DMS 273 (cell line): Measurements from ENCODE around the gene GPR87.

ENCODE experiments used
- DNase-seq: peaks from one replicate; lab custom pipeline; 2025; ENCODE audit not compliant: unreplicated experiment; lab: John Stamatoyannopoulos, UW

GPR87 gene, protein sequence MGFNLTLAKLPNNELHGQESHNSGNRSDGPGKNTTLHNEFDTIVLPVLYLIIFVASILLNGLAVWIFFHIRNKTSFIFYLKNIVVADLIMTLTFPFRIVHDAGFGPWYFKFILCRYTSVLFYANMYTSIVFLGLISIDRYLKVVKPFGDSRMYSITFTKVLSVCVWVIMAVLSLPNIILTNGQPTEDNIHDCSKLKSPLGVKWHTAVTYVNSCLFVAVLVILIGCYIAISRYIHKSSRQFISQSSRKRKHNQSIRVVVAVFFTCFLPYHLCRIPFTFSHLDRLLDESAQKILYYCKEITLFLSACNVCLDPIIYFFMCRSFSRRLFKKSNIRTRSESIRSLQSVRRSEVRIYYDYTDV

GRCh38 chr3:151316267-151316991 is at the start of gene GPR87:
TSS of gene GPR87 (minus strand) at chr3:151316820. CDS start at chr3:151300100, 16,720 bp downstream.
- DNase-seq: no peak

- no peak for DNase-seq
Measured at GRCh38 chr3:151362751-151363174, 46.1 kb upstream of the GPR87 start.

DNA sequence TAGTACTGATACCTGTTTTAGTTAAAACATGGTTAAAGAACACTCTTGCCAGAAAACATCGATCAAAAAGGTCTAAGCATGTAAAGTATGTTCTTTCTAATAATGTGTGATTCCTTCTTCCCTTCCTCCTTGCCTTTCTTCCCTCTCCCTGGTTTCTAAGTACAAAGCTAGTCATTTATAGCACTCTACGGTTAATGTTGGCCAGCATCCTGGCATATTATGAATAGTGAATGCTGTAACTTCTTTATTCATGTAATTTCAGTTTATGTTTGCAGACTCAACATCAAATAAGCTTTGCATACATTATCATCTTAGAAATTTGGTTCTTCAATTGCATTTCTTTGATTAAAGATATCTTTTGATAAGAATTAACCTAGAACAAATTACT is 40.8 kb upstream of the GPR87 start:
- DNase-seq: no peak

DNA sequence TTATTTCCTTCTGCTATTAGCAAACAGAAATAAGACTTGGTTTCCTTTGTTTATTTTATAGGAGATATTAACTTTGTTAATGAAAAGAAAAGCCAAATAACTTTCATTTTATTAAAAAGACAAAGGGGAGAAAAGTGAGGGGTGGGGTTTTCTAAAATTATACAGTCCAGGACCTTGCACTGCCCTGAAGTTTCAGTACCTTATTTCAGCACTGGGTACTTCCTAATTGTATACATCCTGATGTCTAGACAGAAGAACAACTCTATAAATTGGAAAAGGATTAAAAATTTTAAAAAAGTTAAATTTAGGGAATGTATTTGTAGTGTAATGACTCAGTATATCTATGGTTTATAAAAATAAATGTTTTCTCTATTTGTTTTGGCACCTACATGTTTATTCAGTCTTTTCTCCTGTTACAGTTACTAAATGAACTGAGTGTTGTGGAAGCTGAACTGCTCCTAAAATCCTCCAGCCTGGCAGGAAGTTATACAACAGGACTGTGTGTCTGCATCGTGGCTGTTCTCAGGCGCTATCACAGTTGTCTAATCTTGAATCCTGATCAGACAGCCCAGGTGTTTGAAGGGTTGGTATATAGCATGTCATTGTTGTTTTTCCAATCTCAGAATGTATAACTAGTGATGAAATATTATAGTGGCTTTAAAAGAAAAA is 40.3 kb upstream of the GPR87 start:
- DNase-seq: no peak

- no peak for DNase-seq
Measured at GRCh38 chr3:151351648-151352047, 35.0 kb upstream of the GPR87 start.

DNA sequence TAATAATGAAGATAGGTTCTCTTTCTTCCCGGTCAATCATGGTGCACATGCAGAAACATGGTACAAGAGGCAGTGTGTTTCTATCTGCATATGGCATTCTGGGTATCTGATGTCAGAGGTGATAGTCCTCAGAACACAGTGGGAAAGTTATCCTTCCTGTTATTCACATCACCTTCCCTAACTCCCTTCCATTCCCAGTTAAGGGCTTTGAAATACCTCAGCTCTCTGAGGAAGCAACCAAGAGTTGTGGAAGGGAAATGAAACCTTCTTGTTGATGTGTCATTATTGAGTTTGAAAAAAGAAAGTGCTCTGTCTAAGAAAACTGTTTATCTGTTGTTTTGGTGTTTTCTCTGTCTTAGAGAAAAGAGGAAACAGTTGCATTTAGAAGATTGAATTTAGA is 34.6 kb upstream of the GPR87 start:
- no peak for DNase-seq

- no peak for DNase-seq
Measured at GRCh38 chr3:151350656-151351055, 34.0 kb upstream of the GPR87 start.

DNA sequence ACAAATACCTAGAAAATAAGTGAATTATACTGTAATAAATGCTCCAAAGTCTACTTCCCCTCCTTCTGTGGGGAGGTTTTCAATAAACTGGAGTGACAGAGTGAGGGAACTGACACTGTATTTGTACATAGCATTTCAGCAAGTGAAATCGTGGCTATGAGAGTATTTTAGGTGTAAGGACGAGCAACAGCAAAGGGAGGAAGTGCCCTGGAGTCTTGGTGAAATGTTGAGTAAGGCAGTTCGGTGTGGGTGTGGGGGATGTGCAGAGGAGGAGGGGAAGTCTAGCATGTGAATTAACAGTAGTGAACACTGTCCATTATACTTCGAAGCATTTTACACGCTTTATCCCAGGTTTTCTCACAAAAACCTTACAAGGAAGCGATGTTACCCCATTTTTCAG is 30.8 kb upstream of the GPR87 start:
- DNase-seq: no peak

GRCh38 chr3:151346292-151346691 is 29.7 kb upstream of the GPR87 start:
- no peak for DNase-seq

DNA sequence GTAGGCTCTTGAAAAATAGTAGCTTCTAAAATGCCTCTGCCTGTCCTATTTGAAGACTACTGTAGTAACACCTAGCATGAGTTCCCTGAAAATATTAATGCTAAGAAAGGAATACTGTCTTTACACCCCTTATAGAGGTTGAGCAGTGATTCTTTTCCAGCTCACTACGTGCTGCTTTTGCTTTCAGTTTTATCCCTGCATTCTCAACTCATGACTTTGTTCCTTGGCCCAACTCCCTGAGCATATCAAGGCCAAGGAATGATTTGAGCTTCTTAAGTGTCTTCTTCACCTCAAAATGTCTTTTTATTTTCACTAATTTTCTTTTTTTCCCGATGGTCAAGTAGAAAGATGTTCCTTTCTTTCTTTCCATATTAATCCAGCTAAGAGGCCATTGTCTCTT is 29.2 kb upstream of the GPR87 start:
- DNase-seq: no peak

- no peak for DNase-seq
Measured at GRCh38 chr3:151331696-151332095, 15.1 kb upstream of the GPR87 start.

DNA sequence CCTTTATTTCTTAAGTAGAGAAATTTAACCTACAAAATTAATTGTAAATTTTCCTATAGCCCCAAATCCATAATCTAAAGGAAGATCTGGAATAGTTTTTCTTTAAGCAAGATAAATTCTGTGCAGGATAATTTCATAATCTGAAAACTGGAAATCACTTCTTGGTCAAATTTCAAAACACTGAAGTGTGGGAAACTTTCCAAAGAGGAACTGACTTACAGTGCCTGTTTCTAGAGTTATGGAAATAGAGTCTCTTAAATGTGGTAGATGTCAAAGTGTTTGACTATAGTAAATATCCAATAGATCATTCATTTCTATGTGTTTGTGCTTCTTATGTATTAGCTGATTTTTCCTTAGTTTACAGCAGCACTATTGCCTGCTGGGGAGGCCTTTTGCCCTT is 14.3 kb upstream of the GPR87 start:
- no peak for DNase-seq

DNA sequence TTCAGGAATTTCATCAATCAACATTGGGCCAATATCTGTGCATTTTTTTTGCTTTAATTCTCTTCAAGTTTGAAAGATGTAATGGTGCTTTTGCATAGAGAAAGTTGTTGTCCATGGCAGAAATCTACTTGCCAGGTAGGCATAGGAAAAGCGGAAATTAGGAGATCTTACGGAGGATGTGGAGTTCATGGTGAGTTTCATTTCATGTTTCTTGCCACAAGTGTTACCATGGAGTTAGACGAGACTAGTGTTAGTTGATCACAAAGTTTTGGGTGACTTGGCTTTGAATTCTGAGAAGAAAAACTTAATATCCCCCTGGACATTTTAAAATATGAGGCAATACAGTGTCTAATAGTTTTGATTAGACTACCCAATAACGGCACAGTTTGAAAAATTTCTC is 13.8 kb upstream of the GPR87 start:
- DNase-seq: no peak

GRCh38 chr3:151329363-151329762 is 12.7 kb upstream of the GPR87 start, which contains the start of gene P2RY13:
TSS of gene P2RY13 (minus strand) at chr3:151329549. CDS start at chr3:151329528, 21 bp downstream.
- no peak for DNase-seq

GRCh38 chr3:151328298-151328995 is 11.8 kb upstream of the GPR87 start:
- DNase-seq: no peak

GRCh38 chr3:151327571-151328198 is 11.1 kb upstream of the GPR87 start:
- peak; percentile 53 for DNase-seq

DNA sequence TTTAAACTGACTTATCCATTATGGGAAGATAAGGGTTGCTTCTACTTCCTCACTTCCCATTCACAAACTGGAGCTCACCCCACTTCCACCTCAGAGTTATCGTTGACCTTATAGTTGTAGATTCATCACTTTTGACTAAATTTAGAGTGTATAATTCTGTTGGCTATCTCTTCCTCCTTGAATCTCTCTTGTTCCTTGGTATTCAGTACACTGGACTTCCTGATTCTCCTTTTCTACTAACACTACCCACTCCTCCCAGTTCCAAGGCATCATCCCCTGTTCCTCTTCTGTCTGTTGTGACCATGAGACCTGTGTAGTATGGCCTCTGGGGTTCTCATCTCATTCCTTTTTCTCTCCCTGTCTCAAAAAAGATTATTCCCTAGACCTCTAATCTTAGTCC is 5.9 kb upstream of the GPR87 start:
- DNase-seq: no peak

DNA sequence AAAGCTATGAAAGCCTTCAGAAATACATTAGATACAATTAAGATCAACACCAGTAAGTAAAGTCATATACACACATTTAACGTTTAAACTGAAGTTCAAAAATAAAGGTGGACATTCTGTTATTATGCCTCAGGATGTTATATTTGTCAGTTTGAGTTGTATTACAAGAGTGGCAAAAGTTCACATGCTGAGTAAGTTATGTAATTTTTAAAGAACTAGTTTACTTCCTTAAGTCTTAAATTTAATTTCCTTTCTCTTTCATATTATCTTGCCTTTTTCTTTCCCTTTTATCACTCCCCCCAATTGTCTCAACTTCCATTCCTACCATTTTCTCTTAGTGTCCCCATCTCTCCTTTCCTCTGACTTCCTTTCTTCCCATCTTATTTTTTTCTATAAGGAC is 4.9 kb upstream of the GPR87 start:
- DNase-seq: no peak

GRCh38 chr3:151320131-151320530 is 3.5 kb upstream of the GPR87 start:
- no peak for DNase-seq

GRCh38 chr3:151319628-151320027 is 3.0 kb upstream of the GPR87 start:
- DNase-seq: no peak

DNA sequence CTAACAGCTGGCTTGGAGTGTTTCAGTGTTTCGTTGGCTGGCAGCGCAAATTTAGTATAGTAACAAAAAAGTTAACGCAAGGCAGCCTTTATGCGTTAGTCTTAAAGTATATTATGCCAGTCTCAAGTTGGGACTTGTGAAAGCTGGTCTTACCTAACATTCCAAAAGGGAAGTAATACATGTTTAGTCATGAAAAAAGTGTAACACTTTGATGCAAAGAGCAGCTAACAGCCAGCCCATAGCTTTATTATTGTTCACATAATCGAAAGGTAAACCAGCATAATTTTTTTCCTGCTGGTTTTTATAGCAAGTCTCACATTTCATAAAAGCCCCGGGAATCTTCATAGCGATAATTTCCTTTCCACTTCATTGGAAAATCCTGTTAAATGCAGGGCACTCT is 2.4 kb upstream of the GPR87 start:
- no peak for DNase-seq
